GM12878 (cell line): ENCODE measurements around the gene FIBCD1. TPM values are rescaled to one million over a fixed set of nuclear protein-coding genes. Genes with fewer than 3 reads are reported as not detected.

ENCODE experiments used
- ATAC-seq: fragments of 200-7000 bp; cut with Tn5 transposase; 3 replicates; pipeline ENCODE4 v1.9.1; 2020; ENCODE audit warnings: mild to moderate bottlenecking, moderate library complexity
- BruUV-seq: library from RNA; stranded (reverse); fragments of 400-500 nt; replicated peaks from 2 replicates; lab custom pipeline; 2021; lab: Mats Ljungman, UMichigan
- CTCF ChIA-PET: fragments of 300-600 bp; sonication (Branson Sonifier 250); formaldehyde crosslinking; extraction: SDS; loops from one replicate; lab custom pipeline; 2021; ENCODE audit warnings: inconsistent platforms; lab: Yijun Ruan, JAX
- POLR2A ChIA-PET: fragments of 350-600 bp; formaldehyde crosslinking; extraction: SDS; loops from one replicate; lab custom pipeline; 2021; ENCODE audit warnings: inconsistent platforms; lab: Charles Lee
- RAD21 ChIA-PET: fragments of 300-600 bp; sonication (Branson Sonifier 250); formaldehyde crosslinking; loops from one replicate; lab custom pipeline; 2023; ENCODE audit warnings: antibody characterized with exemption; ENCODE audit not compliant: unreplicated experiment; lab: Charles Lee
- SMC1A ChIA-PET: fragments of 300-600 bp; sonication (Branson Sonifier 250); formaldehyde crosslinking; loops from one replicate; lab custom pipeline; 2023; ENCODE audit not compliant: unreplicated experiment, uncharacterized antibody; lab: Charles Lee
- DNase-seq: peaks from one replicate; pipeline ENCODE4 v3.0.0-alpha.2; 2011; ENCODE audit warnings: low read depth, low spot score
- FAIRE-seq: peaks from 3 replicates; lab custom pipeline; 2011; peaks lifted over from hg19 to GRCh38; lab: Jason Lieb, UNC
- H2AFZ ChIP-seq: 2 replicates; pipeline ENCODE4 v1.6.0; 2011; ENCODE audit warnings: low read depth, low read length, control low read depth; ENCODE audit not compliant: control insufficient read depth
- H3K27ac ChIP-seq: 2 replicates; pipeline ENCODE4 v1.5.1; 2011; ENCODE audit warnings: control low read depth; ENCODE audit not compliant: control insufficient read depth, insufficient read depth
- H3K27me3 ChIP-seq, 2 experiments: replicated peaks in 1 of 2; 2 replicates each; pipeline versions ENCODE4 v1.6.0 to v1.6.1; 2011; ENCODE audit warnings: low read length in 1 of 2; ENCODE audit not compliant: control insufficient read depth in 2 of 2, insufficient read depth in 2 of 2
- H3K36me3 ChIP-seq, 2 experiments: 2 replicates each; pipeline ENCODE4 v1.5.1; 2011; ENCODE audit warnings: low read length in 1 of 2; ENCODE audit not compliant: control insufficient read depth in 2 of 2, insufficient read depth in 2 of 2
- H3K4me1 ChIP-seq: 2 replicates; pipeline ENCODE4 v1.6.1; 2011; ENCODE audit warnings: mild to moderate bottlenecking, low read length, moderate library complexity, mixed read lengths; ENCODE audit not compliant: control insufficient read depth, insufficient read depth
- H3K4me2 ChIP-seq: 2 replicates; pipeline ENCODE4 v1.6.0; 2011; ENCODE audit warnings: control low read depth; ENCODE audit not compliant: control insufficient read depth, insufficient read depth
- H3K4me3 ChIP-seq: fragments of 200-600 bp; sonication (generic); 2 replicates; pipeline ENCODE4 v1.5.1; 2016
- H3K79me2 ChIP-seq: 2 replicates; pipeline ENCODE4 v1.6.0; 2011; ENCODE audit warnings: low read length; ENCODE audit not compliant: control insufficient read depth, insufficient read depth
- H3K9ac ChIP-seq: 2 replicates; pipeline ENCODE4 v1.8.0; 2011; ENCODE audit warnings: low read length, control low read depth, mixed read lengths; ENCODE audit not compliant: control insufficient read depth, insufficient read depth
- H3K9me3 ChIP-seq: replicated peaks from 3 replicates; pipeline ENCODE4 v1.5.1; 2011; ENCODE audit warnings: mild to moderate bottlenecking, low read length; ENCODE audit not compliant: control insufficient read depth, insufficient read depth
- H4K20me1 ChIP-seq: 2 replicates; pipeline ENCODE4 v1.6.0; 2011; ENCODE audit not compliant: control insufficient read depth, insufficient read depth
- BRCA1 ChIP-seq: IDR thresholded peaks from 2 replicates; pipeline ENCODE4 v1.6.1; 2011; ENCODE audit warnings: low read depth, low read length, improper control_type of control experiment
- CBX3 ChIP-seq: fragments of 200-600 bp; sonication (generic); IDR thresholded peaks from 2 replicates; pipeline ENCODE4 v1.6.1; 2016; ENCODE audit warnings: low read depth, borderline replicate concordance
- CREB1 ChIP-seq: IDR thresholded peaks from 2 replicates; pipeline ENCODE4 v1.6.1; 2012; ENCODE audit warnings: low read depth, mild to moderate bottlenecking, inconsistent platforms
- JUNB ChIP-seq: IDR thresholded peaks from 2 replicates; pipeline ENCODE4 v1.6.1; 2016; ENCODE audit warnings: antibody characterized with exemption, mild to moderate bottlenecking
- JUND ChIP-seq: IDR thresholded peaks from 2 replicates; pipeline ENCODE4 v1.6.1; 2012; ENCODE audit warnings: low read depth, mild to moderate bottlenecking, low read length, improper control_type of control experiment, moderate library complexity
- NFYB ChIP-seq: IDR thresholded peaks from 2 replicates; pipeline ENCODE4 v1.6.1; 2011; ENCODE audit warnings: low read depth, mild to moderate bottlenecking, low read length, improper control_type of control experiment, moderate library complexity; ENCODE audit not compliant: insufficient read depth
- PAX5 ChIP-seq: IDR thresholded peaks from 2 replicates; pipeline ENCODE4 v1.6.1; 2011; ENCODE audit warnings: low read depth, low read length, borderline replicate concordance
- POLR2AphosphoS2 ChIP-seq: IDR thresholded peaks from 2 replicates; pipeline ENCODE4 v1.6.1; 2011; ENCODE audit warnings: low read depth, mild to moderate bottlenecking, low read length, improper control_type of control experiment, moderate library complexity
- POLR2AphosphoS5 ChIP-seq: IDR thresholded peaks from 2 replicates; pipeline ENCODE4 v1.6.1; 2011; ENCODE audit warnings: mild to moderate bottlenecking, low read length, inconsistent platforms
- RFX5 ChIP-seq: IDR thresholded peaks from 2 replicates; pipeline ENCODE4 v1.6.1; 2011; ENCODE audit warnings: low read depth, low read length, improper control_type of control experiment
- STAT3 ChIP-seq: IDR thresholded peaks from 2 replicates; pipeline ENCODE4 v1.6.1; 2011; ENCODE audit warnings: low read depth, low read length, improper control_type of control experiment
- TCF3 ChIP-seq: IDR thresholded peaks from 2 replicates; pipeline ENCODE4 v1.6.1; 2012; ENCODE audit warnings: low read depth, mild to moderate bottlenecking, low read length, borderline replicate concordance; ENCODE audit not compliant: insufficient read depth
- ZNF384 ChIP-seq: IDR thresholded peaks from 2 replicates; pipeline ENCODE4 v1.6.1; 2012; ENCODE audit warnings: low read depth, mild to moderate bottlenecking, low read length, improper control_type of control experiment, borderline replicate concordance
- ZZZ3 ChIP-seq: IDR thresholded peaks from 2 replicates; pipeline ENCODE4 v1.6.1; 2011; ENCODE audit warnings: low read depth; ENCODE audit not compliant: control insufficient read depth, insufficient read length
- WGBS: methylation state at CpG from one replicate; pipeline ENCODE4 v1.1.6; 2016; ENCODE audit warnings: low lambda C conversion rate; ENCODE audit not compliant: insufficient replicate concordance, insufficient coverage; ENCODE audit errors: missing lambda C conversion rate; 5-methylcytosine and 5-hydroxymethylcytosine counted together
- in situ Hi-C: fragments of 300-500 bp; cut with MboI; formaldehyde crosslinking; loops from 9 replicates; pipeline ENCODE4 v1.14.3; 2018; ENCODE audit warnings: mixed read lengths
- intact Hi-C: fragments of 100-400 bp; cut with micrococcal nuclease; formaldehyde crosslinking; loops from one replicate; pipeline ENCODE4 v1.14.2; 2022; ENCODE audit not compliant: unreplicated experiment
- polyA plus RNA-seq, 11 experiments: library from polyadenylated mRNA; depleted of rRNA in 4 of 11; unstranded in 6 of 11; stranded (reverse) in 5 of 11; fragments of >200 nt; fragmentation: Nextera tagmentation in 4 of 11; fragmentation: Illumina TruSeq in 1 of 11; extraction: Ambion mirVana in 4 of 11; extraction: Trizol in 1 of 11; gene quantifications; 1 replicate in 1 of 11; 2 replicates in 10 of 11; pipeline versions ENCODE4 v1.2.1 to v1.2.3, GENCODE V29; 2011 to 2016; ENCODE audit warnings: inconsistent platforms in 2 of 11, missing spikeins in 2 of 11, low read depth in 1 of 11
- total RNA-seq, 4 experiments: library from RNA; depleted of rRNA in 3 of 4; stranded (reverse); fragments of >200 nt in 3 of 4; fragmentation: Illumina TruSeq in 1 of 4; extraction: Trizol in 1 of 4; gene quantifications; 2 replicates each; pipeline versions ENCODE4 v1.2.1 to v1.2.3, GENCODE V29; 2013 to 2021
- TF ChIP-seq, protein P1 (sequence below): fragments of 450-650 bp; IDR thresholded peaks from 2 replicates; pipeline ENCODE4 v1.6.1; 2018; ENCODE audit warnings: borderline replicate concordance, mild to moderate bottlenecking; ENCODE audit not compliant: partially characterized antibody
- TF ChIP-seq, protein P2 (sequence below): fragments of 450-650 bp; IDR thresholded peaks from 2 replicates; pipeline ENCODE4 v1.6.1; 2017; ENCODE audit warnings: mild to moderate bottlenecking, moderate library complexity
- TF ChIP-seq, protein P3 (sequence below): IDR thresholded peaks from 2 replicates; pipeline ENCODE4 v1.6.1; 2012; ENCODE audit warnings: low read depth, low read length, improper control_type of control experiment

FIBCD1 gene
- total and polyA plus RNA-seq, 10 of the 15 experiments (the other 5 are each of a cell fraction or from before 2014, with no cell fraction given): 0.04 to 0.95 (median 0.25) TPM; not detected in 6

DNA sequence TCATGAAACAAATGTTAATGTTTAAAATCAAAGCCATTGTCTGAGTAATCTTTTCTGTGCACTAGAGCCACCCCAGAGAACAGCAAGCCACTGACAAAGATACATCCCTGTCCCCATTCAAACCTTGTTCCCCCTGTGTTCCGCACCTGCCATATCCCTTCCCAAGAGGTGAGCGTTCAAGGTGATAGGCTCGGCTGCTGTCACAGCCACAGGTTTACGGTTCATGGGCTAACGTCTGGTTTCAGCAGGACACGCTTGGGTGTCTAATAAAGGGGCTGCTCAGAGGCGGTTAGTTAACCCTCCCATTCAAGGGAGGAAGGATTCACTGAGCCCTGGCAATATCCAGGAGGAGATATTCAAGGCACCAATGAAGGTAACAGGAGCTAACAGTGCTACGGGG is 45.5 kb upstream of the FIBCD1 start:
- Histone ChIP-seq H3K9ac (no peak overlapping the region), H3K79me2 (no peaks in the 10 kb centered on the region), H2AFZ (no peak overlapping the region), H3K4me1 (no peaks in the 10 kb centered on the region), H3K27me3 (no peaks in the 10 kb centered on the region; a peak in 2 of 4 replicates), H3K9me3 (no peaks in the 10 kb centered on the region), H3K4me2 (no peak overlapping the region), H3K27ac (no peak overlapping the region), H3K36me3 (no peaks in the 10 kb centered on the region), H3K4me3 (no peak overlapping the region), H4K20me1 (no peaks in the 10 kb centered on the region)
- intact Hi-C loops: no loop called here
- ATAC-seq (no peak), FAIRE-seq (no peak), DNase-seq (no peak)
- TF ChIP-seq CBX3 (no peak), PAX5 (no peak), RFX5 (no peak), NFYB (no peak), ZNF384 (no peak), STAT3 (no peak), TCF3 (no peak), POLR2AphosphoS5 (no peak), ZZZ3 (no peak), BRCA1 (no peak), POLR2AphosphoS2 (no peak), JUNB (no peak), CREB1 (no peak), JUND (no peak)
- TF ChIP-seq, protein P1, sequence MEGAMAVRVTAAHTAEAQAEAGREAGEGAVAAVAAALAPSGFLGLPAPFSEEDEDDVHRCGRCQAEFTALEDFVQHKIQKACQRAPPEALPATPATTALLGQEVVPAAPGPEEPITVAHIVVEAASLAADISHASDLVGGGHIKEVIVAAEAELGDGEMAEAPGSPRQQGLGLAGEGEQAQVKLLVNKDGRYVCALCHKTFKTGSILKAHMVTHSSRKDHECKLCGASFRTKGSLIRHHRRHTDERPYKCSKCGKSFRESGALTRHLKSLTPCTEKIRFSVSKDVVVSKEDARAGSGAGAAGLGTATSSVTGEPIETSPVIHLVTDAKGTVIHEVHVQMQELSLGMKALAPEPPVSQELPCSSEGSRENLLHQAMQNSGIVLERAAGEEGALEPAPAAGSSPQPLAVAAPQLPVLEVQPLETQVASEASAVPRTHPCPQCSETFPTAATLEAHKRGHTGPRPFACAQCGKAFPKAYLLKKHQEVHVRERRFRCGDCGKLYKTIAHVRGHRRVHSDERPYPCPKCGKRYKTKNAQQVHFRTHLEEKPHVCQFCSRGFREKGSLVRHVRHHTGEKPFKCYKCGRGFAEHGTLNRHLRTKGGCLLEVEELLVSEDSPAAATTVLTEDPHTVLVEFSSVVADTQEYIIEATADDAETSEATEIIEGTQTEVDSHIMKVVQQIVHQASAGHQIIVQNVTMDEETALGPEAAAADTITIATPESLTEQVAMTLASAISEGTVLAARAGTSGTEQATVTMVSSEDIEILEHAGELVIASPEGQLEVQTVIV: no peak
- TF ChIP-seq, protein P2, sequence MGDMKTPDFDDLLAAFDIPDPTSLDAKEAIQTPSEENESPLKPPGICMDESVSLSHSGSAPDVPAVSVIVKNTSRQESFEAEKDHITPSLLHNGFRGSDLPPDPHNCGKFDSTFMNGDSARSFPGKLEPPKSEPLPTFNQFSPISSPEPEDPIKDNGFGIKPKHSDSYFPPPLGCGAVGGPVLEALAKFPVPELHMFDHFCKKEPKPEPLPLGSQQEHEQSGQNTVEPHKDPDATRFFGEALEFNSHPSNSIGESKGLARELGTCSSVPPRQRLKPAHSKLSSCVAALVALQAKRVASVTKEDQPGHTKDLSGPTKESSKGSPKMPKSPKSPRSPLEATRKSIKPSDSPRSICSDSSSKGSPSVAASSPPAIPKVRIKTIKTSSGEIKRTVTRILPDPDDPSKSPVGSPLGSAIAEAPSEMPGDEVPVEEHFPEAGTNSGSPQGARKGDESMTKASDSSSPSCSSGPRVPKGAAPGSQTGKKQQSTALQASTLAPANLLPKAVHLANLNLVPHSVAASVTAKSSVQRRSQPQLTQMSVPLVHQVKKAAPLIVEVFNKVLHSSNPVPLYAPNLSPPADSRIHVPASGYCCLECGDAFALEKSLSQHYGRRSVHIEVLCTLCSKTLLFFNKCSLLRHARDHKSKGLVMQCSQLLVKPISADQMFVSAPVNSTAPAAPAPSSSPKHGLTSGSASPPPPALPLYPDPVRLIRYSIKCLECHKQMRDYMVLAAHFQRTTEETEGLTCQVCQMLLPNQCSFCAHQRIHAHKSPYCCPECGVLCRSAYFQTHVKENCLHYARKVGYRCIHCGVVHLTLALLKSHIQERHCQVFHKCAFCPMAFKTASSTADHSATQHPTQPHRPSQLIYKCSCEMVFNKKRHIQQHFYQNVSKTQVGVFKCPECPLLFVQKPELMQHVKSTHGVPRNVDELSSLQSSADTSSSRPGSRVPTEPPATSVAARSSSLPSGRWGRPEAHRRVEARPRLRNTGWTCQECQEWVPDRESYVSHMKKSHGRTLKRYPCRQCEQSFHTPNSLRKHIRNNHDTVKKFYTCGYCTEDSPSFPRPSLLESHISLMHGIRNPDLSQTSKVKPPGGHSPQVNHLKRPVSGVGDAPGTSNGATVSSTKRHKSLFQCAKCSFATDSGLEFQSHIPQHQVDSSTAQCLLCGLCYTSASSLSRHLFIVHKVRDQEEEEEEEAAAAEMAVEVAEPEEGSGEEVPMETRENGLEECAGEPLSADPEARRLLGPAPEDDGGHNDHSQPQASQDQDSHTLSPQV: no peak
- TF ChIP-seq, protein P3, sequence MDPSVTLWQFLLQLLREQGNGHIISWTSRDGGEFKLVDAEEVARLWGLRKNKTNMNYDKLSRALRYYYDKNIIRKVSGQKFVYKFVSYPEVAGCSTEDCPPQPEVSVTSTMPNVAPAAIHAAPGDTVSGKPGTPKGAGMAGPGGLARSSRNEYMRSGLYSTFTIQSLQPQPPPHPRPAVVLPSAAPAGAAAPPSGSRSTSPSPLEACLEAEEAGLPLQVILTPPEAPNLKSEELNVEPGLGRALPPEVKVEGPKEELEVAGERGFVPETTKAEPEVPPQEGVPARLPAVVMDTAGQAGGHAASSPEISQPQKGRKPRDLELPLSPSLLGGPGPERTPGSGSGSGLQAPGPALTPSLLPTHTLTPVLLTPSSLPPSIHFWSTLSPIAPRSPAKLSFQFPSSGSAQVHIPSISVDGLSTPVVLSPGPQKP: no peak
- POLR2A ChIA-PET: no interaction called here
- RAD21 ChIA-PET: no interaction called here
- in situ Hi-C loops: no loop called here
- WGBS: 59% methylated on average over 8 of the region's 8 CpGs
- CTCF ChIA-PET: interaction anchor here (0.8 to 1.0 kb wide), 2 partner anchors 11 to 14 kb away, joined by 3 to 4 read pairs; no protein-coding TSS in a partner anchor
- BruUV-seq: no TSS peak
- SMC1A ChIA-PET: no interaction called here
